OCI-M2 (cell line): ENCODE data around the gene HOMER2.
"Not testable (repeated sequence)": the region's sequence is repeated elsewhere in the genome, so short reads cannot be mapped to it uniquely, and the experiment has no call there.

ENCODE experiments used
- DNase-seq: peaks from one replicate; lab custom pipeline; 2025; ENCODE audit not compliant: unreplicated experiment; lab: John Stamatoyannopoulos, UW

HOMER2 gene

GRCh38 chr15:82865581-82865980 lies 86.9 kb downstream of the HOMER2 start:
- not testable (repeated sequence) for DNase-seq

DNA sequence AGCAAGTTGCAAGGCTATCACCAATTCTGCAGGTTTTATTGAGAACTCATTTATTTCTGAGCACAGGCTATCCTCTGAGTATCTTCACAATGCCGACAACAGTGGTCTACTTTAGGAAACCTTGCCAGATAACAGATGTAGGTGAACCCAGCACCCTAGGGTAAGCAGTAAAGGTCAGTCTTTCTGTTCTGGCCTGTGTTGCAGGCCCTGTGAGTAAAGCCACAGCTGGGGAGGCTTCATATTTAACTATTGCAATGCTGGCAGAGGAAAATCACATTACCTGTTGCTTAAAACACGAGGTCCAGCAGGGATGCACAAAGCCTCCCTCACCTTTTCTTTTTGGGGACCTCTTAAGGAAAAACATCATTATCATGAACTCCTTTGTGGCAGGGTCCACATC lies 87.6 kb downstream of the HOMER2 start:
- no peak for DNase-seq

- no peak for DNase-seq
These were observed 89.6 kb downstream of the HOMER2 start for GRCh38 chr15:82862886-82863285.

GRCh38 chr15:82858932-82859331 lies 93.6 kb downstream of the HOMER2 start:
- no peak for DNase-seq

GRCh38 chr15:82856397-82857170 lies 95.9 kb downstream of the HOMER2 start:
- DNase-seq = no peak

DNA sequence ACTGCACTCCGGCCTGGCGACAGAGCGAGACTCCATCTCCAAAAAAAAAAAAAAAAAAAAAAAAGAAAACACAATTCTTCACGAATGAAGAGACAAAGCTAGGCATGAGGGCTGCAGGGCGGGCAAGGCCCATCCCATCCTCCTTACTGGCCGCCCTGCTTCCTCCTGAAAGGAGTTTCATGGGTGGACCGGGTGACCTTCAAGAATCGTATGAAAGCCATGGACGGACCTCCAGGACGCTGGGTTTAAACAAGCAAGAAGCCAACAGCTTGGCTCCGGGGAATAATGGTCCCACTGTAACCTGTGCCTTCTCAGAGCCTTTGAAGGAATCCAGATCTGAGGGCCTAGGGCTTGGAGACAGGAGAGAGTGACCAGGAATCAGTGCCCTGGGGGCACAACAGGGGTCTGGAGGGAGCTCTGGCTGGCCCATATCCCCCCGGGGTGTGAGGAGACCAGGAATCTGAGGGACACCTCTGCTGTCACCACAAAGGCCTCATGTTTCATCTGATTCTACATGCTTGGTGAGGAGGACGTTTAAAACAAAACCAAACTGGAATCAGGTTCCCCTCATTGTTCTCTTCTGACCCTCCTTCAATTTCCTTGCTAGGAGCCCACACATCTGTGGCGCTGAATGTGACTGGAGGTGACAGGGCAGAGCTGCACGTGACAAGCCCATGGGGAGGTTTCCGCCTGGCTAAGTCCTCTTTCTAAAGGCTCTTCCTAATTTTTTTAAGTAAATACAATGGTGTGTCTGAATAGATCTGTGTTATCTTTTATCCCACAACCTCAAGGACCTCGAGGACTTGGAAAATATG lies 97.0 kb downstream of the HOMER2 start:
- DNase-seq = no peak

DNA sequence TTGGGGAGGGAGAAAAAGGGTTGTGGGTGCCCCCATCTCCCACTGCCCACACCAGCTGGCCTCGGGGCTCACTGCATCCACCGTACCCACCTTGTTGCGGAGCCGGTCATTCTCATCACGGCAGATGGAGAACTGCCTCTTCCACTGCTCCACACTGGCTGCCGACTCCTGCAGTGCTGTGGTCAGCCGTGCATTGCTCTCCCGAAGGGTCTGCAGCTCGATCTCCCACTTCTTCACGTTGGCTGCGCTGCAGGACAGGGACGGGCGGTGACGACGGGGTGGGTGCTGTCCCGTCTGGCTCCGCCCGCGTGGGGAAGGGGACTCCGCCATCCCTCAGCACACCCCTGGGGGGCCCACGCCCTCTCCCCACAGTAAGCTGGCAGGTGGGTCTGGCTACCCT lies 98.0 kb downstream of the HOMER2 start:
- DNase-seq = no peak

DNA sequence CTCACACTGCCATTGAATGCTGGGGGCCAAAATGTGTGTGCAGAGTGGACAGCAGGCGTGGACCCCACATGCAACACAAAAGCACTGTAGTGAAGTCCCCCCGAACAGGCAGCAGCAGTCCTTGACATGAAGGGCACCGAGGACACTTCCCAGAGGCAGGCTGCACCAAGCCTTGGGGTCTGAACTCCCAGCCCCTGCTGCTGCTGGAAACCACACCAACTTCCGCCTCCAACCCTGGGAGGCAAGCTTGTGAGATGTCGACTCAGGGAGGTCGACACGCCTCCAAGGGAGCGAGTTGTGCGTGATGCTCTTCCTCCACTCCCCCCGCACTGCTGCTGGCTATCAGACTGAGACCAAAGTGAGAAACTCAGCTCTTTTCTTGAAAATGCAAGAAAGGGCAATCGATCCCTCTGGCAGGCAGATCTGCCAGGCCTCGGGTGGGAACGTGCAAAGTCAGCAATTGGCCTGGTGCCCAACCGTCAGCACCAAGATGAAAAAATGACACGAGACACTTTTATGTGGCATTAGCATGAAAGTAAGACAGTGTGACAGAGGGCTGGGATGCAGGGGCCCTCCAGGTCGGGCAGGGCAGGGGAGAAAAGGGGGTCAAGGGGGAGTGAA lies 99.5 kb downstream of the HOMER2 start:
- no peak for DNase-seq

- no peak for DNase-seq
These were observed 100.5 kb downstream of the HOMER2 start for GRCh38 chr15:82851981-82852511.

GRCh38 chr15:82851306-82851850 lies 101.1 kb downstream of the HOMER2 start:
- DNase-seq = no peak

- no peak for DNase-seq
These were observed 101.8 kb downstream of the HOMER2 start for GRCh38 chr15:82850731-82851130.

DNA sequence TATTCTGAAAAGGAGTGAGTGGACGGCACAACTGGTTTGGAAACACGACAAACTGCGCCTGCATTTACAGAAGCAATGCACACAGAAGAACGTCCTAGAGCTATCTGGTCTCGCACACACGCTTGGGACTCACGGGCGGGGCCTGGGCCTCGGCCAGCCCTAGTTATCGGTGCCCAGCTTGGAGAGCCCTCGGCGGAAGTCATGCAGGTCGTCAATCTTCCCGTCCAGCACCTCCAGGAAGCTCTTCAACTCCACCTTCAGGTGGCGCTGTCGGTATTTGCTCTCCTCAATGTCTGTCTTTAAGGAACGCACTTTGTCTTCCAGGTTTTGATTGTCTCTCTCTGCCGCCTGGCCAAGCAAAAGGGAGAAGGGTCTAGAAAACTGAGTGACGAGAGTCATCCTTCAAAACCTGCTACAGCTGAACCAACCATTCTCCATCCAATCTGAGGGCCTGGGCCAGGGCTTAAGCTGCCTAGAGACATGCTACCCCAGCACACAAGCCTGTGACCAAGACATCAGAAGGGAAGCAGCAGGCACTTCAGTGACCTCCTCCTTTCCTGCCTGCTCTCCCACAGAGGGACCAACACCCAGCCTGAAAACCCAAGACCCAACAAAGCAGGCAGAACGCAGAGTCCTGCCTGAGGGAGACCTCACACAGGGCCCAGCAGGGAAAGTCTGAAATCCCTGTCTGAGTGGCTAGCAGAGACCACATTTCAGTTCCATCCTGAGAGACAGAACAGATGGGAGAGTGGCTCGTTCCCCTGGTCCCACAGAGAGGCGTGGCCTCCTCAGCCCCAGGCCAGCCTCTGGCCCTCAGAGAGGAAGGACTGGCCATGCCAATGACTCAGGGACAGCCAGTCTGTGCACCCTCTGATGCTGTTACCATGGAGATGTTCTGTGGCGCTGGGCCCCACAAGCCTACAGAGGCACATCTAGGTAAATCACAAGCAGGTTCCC lies 102.7 kb downstream of the HOMER2 start:
- peak; percentile 74 for DNase-seq

DNA sequence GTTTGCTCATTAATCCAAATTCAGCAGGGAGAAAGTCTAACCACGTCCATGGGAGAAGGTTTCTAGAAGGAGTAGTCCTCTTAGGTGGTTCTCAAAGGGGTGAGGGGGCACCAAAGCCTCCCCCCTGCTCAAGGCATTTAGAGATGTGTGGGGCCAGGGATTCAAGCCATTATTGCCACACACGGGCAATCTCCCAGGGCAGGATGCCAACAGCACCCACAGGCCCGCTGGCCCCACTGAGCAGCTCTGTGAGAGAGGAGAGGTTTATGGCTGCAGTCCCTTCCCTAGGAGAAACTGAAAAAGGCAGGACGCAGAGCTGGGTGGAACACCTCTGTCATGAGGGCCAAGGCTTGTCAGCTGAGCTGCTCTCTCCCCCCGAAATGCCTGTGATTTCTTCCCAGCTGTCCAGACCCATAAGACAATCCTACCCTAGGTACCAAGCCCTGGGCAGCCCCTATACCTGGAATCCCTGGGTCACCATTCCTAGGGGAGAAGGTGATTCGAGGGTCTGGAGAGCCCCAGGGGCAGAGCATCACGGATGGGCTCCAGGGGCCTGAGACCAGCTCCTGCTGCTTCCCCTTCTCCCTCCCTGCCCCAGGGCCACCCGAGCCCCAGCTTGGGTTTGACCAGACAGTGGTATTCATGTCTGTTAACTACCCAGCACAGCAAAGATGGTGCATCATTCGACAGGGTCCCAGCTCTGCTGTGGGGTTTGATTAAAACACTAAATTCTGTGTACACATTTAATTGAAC lies 104.1 kb downstream of the HOMER2 start:
- no peak for DNase-seq

- DNase-seq = no peak
These were observed 104.8 kb downstream of the HOMER2 start for GRCh38 chr15:82847703-82848102.

GRCh38 chr15:82846621-82847020 lies 105.9 kb downstream of the HOMER2 start:
- DNase-seq = no peak

DNA sequence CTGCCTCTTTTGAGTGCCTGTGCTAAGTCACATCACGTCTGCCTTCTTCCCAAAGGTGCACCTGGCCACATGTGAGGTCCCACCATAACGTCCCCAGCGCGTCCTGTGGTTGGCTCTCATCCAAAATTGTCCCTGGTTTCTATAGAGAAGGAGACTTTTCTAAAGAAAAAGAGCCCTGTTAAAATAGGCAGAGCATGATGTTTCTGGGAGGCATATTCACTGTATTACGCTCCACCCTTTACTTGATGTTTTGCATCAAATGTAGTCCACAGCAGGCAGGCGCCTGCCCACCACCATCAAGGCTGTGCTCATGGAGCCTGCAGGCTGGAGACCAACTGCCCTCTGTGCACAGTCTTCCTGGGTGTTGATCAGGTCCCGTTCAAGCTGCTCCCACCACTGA lies 106.8 kb downstream of the HOMER2 start:
- DNase-seq = no peak

GRCh38 chr15:82843566-82843965 lies 109.0 kb downstream of the HOMER2 start:
- no peak for DNase-seq

DNA sequence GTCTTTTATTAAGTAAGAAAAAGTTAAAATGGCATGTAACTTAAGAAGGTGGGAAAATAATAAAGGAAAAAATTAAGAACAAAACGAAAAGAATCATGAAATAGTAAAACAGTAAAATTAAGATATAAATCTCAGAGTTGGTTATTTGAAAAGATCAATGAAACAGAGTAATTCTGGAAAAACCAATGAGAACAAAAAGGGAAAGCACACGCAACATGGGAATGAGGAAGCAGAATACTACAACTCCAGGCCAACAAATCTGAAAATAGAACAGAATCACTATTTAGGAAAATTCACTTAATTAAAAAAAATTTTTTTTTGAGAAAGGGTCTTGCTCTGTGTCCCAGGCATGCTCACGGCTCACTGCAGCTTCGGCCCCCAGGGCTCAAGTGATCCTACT lies 112.4 kb downstream of the HOMER2 start:
- DNase-seq = no peak

DNA sequence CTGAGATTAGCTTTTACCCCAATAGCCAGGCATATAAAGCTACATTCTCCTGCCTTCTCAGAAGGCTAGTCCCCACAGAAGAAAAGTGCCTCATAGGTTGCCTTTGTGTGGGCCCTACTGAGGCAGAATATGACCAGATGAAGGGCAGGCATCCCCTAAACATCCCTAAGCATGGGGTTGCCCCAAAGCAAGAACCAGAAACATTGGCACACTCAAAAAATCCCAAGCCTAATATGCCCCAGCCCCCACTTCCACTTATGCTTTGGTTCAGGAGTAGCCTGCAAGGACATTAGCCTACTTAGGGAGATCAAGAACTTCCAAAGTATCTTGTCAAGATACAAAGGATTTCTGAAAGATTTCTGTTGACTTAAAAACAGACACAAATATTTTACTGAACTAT lies 113.4 kb downstream of the HOMER2 start:
- no peak for DNase-seq
